GM18511 (cell line): Measurements from ENCODE around the gene LAP3.
A peak's percentile ranks its signal among the peaks of the same experiment; 100 is the strongest.
"Not testable (repeated sequence)": the region's sequence is repeated elsewhere in the genome, so short reads cannot be mapped to it uniquely, and the experiment has no call there.

Source experiments
- ATAC-seq: cut with Tn5 transposase; IDR thresholded peaks from one replicate; pipeline ENCODE4 v1.9.1; 2021; ENCODE audit warnings: mild to moderate bottlenecking, moderate library complexity; ENCODE audit not compliant: unreplicated experiment

LAP3 gene

GRCh38 chr4:17561195-17561909, 15.6 kb upstream of the LAP3 start:
- no peak for ATAC-seq

- ATAC-seq, result no peak
Observed at GRCh38 chr4:17562157-17562556, 14.8 kb upstream of the LAP3 start.

DNA sequence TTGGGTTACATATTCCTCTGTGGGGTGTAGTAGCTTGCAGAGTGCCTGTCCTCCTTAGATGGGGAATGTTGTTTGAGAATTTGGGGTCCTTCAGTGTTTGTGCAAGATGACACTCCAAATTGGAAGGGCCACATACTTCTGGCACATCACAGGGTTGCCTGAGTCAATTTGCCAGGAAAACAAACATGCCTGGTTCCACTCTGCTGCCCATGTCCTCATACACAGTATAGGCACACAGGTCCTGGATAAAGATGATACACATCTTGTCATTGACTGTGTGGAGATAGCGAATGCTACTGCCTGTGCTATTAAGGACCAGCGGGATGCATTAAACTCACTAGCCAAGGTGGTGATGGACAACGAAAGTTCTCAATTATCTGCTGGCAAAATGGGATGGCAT, 11.2 kb upstream of the LAP3 start:
- ATAC-seq, result no peak

- no peak for ATAC-seq
Observed at GRCh38 chr4:17567271-17567670, 9.7 kb upstream of the LAP3 start.

DNA sequence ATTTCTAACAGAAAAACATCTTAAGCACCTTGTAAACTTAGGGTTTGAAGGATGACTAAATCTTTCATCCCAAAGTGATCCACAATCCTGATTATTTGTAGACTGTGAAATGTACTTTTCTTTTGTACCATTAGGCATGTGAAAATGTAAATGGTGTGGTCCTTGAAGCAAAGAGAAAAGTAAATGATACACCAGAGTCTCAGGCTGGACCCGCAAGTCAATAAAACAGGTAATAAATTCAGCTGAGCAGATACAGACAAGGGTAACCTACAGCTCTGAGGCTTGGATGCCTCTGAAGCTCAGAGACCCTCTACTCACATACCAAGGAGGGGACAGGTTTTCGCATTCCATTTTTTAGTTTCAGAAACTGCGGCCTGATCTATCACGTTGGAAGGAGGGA, 2.8 kb upstream of the LAP3 start:
- ATAC-seq, result no peak

DNA sequence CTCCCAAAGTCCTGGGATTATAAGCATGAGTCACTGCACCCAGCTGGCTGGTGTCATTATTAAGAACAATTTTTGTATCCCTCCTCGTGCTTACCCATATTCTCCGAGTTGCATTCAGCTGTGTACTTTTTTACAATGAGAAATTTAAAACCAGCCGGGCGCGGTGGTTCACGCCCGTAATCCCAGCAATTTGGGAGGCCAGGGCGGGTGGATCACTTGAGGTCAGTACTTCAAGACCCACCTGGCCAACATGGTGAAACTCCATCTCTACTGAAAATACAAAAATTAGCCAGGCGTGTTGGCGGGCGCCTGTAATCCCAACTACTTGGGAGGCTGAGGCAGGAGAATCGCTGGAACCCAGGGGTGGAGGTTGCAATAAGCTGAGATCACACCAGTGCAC, 1.8 kb upstream of the LAP3 start:
- not testable (repeated sequence) for ATAC-seq

- ATAC-seq, result peak; percentile 21
Observed at GRCh38 chr4:17577665-17578481, 875 bp downstream of the LAP3 start.

- peak; percentile 33 for ATAC-seq
Observed at GRCh38 chr4:17578482-17578891, 1.5 kb downstream of the LAP3 start.

DNA sequence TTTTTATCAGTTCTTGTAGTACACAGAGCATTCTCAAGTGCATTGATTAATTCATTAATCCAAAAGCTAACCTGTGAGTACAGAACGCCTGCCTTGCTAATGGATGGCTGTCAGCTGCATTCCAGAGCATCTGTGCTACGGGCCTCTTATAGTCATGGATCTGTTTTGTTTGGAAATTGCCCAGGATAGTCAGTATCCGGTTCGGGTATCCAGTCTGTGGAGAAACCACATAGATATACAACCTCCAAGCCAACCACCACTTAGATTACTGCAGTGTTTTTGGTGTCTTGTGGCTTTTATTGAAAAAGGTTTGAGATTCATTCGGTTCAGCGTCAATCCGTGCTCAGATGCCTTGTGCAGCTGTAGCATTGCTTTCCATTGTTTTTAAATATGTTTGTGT, 4.0 kb downstream of the LAP3 start:
- no peak for ATAC-seq

DNA sequence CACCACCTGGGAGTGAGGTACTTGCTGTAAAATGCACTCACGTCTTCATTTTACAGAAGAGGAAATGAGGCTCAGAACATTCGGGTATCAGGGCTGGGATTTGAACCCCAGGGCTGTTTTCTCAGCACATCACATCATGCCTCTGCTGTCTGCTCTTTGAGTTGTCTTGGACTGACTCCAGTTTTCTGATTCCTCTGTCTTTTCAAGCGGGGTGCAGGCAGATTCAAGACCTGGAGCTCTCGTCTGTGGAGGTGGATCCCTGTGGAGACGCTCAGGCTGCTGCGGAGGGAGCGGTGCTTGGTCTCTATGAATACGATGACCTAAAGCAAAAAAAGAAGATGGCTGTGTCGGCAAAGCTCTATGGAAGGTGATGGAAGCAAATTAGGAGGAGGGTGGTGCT, 6.3 kb downstream of the LAP3 start:
- no peak for ATAC-seq

- ATAC-seq, result no peak
Observed at GRCh38 chr4:17583941-17584340, 6.9 kb downstream of the LAP3 start.

- no peak for ATAC-seq
Observed at GRCh38 chr4:17584521-17585213, 7.7 kb downstream of the LAP3 start.

DNA sequence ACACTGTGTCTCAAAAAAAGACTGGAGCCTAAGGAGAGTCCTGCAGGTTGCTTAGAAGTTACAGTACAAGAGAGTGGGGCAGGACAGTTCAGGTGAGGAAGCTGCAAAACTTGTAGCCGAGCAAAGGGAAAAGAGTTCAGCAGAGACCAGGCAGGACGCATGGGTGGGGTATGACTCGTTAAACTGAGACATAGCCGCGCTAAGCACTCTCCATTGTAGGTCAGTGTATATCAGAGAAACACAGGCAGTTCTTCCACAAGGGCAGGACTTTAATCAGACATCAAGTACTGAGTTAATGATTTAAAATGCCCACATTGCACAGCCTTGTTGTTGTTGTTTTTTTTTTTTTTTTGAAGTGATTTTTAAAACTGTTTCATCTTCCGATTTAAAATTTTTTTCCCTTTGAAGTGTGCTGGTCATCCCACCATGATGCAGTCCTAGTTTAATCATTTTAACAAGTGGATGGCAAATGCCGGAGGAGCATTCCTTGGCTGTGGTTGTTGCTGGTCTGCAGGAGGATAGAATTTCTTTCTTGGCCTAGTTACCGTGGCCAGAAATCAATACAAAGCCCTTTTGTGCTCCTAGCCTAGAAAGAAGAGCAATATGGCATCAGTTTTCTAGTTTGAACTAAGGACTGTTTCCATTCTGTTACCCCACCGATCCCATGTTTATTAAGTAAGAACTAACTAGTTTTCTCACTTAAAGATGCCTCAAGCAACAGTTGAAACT, 10.3 kb downstream of the LAP3 start:
- ATAC-seq, result no peak

DNA sequence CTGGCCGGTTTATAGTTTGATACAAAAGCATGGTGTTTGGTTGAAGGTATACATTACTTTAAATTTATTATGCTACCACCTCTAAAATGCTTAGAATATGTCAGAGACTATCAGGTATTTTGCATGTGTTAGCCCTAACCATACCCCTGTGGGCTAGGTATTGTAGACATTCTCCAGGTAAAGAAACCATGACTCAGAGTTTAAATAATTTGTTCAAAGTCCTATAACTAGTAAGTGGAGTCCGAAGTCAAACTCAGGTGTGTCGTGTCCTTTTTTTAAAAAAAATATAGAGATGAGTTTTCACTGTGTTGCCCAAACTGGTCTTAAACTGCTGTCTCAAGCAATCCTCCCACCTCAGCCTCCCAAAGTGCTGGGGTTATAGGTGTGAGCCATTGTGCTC, 12.4 kb downstream of the LAP3 start:
- ATAC-seq, result no peak

DNA sequence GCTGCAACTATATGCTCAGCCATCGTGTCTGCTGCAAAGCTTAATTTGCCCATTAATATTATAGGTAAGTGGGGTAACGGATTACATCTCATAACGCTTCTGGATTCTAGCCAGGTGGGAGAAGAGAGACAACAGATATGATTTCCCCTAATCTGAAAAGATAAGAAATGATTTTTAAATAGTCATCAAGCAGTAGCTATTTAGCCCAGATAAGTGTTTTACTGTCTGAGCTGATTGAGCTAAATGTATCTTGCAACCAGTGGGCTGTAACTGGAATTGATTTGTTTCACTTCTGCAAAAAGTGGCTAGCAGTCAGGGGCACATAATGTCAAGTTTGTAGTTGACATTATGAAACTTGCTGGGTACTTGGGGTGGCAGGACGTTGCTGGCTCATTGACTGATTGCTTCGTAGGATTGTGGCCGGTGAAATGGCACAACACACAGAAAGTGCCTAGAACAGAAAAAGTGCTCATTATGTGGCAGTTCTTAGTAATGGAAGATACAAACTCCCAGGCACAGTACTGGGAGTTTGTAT, 18.5 kb downstream of the LAP3 start:
- peak; percentile 96 for ATAC-seq

DNA sequence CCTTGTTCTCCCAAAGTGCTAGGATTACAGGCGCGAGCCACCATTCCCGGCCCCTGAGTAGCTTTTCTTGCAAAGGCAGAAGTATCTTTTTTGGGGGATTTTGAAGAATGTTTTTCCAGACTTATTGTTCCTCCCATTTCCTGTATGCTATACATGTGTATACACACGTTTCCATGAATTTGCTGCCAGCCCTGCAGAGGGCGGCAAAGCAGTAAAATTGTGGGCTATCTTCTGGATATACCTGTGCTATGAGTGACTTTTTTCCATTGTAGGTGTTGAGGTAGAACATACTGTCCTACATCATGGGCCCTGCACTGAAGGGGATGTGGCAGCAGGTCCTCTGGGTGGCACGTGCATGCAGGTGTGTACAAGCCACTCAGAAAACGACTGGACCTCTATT, 20.5 kb downstream of the LAP3 start:
- ATAC-seq, result no peak

- ATAC-seq, result no peak
Observed at GRCh38 chr4:17599826-17600225, 22.8 kb downstream of the LAP3 start.

DNA sequence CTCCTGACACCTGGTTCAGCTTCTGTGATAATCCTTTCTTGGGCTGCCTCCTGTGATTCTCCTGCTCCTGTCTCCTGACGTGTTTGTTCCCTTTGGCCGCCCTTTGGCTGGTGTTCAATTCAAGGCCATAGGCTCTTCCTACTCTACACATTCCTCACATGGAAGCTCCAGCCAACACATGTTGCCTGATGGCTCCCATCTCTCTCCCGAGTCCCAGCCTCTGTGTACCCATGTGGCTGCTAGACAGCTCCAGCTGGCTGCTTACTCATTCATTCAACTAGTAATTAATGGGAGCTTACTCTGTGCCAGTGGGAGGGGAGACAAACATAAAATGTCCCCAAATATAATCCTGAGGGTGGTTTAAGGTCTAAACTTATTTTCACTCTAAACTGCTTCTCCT, 28.2 kb downstream of the LAP3 start:
- ATAC-seq, result no peak

- ATAC-seq, result peak; percentile 58
Observed at GRCh38 chr4:17613761-17614415, 36.9 kb downstream of the LAP3 start.
